ENCODE results near the gene TIE1.

DNA sequence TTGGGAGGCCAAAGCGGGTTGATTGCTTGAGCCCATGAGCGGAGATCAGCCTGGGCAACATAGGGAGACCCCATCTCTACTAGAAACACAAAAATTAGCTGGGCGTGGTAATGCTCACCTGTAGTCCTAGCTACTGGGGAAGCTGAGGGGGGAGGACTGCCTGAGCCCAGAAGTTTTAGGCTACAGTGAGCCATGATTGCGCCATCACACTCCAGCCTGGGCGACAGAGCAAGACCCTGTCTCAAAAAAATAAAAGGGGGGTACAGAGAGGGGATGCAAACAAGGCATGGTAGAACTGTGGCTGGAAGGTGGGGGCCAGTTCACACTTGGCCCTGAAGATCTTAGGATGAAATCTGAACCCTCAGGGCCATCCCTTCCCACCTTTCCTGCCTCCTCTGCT, 14.2 kb upstream of the TIE1 start:
- TF ChIP-seq RARB (CRISPR knock-in tag; IDR thresholded peaks at IDR 0.05) = no peak
- TF ChIP-seq, protein P1, sequence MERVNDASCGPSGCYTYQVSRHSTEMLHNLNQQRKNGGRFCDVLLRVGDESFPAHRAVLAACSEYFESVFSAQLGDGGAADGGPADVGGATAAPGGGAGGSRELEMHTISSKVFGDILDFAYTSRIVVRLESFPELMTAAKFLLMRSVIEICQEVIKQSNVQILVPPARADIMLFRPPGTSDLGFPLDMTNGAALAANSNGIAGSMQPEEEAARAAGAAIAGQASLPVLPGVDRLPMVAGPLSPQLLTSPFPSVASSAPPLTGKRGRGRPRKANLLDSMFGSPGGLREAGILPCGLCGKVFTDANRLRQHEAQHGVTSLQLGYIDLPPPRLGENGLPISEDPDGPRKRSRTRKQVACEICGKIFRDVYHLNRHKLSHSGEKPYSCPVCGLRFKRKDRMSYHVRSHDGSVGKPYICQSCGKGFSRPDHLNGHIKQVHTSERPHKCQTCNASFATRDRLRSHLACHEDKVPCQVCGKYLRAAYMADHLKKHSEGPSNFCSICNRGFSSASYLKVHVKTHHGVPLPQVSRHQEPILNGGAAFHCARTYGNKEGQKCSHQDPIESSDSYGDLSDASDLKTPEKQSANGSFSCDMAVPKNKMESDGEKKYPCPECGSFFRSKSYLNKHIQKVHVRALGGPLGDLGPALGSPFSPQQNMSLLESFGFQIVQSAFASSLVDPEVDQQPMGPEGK (CRISPR knock-in tag; IDR thresholded peaks at IDR 0.05; ENCODE audit: borderline replicate concordance) = no peak

Measured in SK-N-SH treated with all-trans-retinoic acid at 6 μM for 48 hours (cell line).